Measurements from ENCODE around the gene ETNK1.
A peak's percentile ranks its signal among the peaks of the same experiment; 100 is the strongest.
"Not testable (repeated sequence)": the region's sequence is repeated elsewhere in the genome, so short reads cannot be mapped to it uniquely, and the experiment has no call there.

ETNK1 gene, protein sequence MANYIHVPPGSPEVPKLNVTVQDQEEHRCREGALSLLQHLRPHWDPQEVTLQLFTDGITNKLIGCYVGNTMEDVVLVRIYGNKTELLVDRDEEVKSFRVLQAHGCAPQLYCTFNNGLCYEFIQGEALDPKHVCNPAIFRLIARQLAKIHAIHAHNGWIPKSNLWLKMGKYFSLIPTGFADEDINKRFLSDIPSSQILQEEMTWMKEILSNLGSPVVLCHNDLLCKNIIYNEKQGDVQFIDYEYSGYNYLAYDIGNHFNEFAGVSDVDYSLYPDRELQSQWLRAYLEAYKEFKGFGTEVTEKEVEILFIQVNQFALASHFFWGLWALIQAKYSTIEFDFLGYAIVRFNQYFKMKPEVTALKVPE

DNA sequence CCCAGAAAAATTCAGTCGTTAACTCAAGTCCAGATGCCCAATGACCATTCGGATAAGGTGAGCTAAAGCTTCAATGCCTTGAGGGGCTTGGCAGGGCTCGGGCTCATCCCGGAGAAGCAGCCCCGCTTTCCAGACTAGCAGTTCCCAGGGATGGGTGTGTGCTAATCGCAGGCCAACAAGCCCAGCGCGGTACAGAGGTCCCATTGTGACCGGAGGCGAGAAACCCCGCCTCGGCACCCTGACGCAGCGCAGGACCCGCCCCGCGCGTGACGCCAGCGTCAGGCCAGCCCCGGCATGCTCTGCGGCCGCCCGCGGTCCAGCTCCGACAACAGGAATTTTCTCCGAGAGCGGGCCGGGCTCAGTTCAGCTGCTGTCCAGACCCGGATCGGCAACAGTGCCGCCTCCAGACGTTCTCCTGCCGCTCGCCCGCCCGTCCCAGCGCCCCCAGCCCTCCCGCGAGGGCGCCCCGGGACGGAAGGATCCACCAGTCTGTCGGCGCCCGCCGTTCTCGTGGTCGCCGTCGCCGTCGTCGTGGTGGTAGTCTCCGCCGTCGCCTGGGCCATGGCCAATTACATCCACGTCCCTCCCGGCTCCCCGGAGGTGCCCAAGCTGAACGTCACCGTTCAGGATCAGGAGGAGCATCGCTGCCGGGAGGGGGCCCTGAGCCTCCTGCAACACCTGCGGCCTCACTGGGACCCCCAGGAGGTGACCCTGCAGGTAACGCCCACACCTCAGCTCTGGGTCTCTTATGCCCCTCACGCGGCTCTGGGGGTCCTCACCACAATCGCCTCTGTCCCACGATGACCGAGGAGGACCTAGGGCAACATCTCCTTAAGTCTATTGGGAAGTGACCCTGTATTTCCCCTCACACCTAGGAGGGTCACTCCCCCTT is at the start of gene ETNK1:
ETNK1 (plus strand) TSS at position 302 of the 892 bp plus-strand sequence; CDS start at position 562, 260 bp downstream.
- DNase-seq (ENCODE audit: low spot score), result peak; percentile 88

DNA sequence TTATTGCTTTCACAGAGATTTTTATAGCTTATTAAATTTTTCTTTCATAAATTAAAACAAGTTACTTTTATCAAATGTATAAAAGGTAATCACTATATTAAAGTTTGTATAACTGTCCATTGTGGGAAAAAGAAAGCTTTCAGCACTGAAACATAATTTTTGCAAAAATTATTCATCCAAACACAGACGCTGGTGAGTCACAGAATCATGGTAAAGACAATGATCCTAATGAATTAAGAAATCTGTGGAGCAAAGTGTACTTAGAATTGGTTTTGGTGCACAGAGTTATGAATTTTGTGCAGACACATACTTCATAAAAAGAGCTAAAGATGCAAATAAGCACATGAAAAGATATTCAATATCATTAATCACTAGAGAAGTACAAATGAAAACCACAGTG is 48.9 kb upstream of the ETNK1 start:
- no peak for DNase-seq (ENCODE audit: low spot score)

DNA sequence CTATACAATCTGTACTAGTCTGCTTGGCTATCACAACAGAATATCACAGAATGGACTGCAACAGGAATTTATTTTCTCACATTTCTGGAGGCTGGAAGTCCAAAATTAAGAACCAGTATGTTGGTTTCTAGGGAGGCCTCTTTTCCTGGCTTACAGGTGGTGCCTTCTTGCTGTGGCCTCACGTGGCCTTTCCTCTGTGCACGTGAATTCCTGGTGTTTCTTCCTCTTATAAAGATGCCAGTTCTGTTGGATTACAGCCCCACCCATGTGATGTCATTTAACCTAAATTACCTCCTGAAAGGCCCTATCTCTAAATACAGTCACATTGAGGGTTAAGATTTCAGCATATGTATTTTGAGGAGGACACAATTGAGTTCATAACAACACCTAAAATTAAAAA is 48.5 kb upstream of the ETNK1 start:
- DNase-seq (ENCODE audit: low spot score), result no peak

DNA sequence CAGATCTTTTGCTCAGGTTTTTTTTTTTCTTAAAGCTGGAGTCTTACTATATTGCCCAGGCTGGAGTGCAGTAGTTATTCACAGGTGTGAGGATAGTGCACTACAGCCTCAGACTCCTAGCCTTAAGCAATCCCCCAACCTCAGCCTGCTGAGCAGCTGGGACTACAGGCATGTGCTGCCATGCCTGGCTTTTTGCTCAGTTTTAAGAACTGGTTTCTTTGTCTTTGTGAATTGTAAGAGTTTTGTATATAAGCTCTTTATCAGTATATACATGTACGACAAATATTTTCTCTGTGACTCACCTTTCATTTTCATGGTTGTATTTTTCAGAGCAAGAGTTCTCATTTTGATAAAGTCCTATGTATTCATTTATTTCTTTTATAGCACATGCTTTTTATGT is 47.3 kb upstream of the ETNK1 start:
- DNase-seq (ENCODE audit: low spot score), result no peak

DNA sequence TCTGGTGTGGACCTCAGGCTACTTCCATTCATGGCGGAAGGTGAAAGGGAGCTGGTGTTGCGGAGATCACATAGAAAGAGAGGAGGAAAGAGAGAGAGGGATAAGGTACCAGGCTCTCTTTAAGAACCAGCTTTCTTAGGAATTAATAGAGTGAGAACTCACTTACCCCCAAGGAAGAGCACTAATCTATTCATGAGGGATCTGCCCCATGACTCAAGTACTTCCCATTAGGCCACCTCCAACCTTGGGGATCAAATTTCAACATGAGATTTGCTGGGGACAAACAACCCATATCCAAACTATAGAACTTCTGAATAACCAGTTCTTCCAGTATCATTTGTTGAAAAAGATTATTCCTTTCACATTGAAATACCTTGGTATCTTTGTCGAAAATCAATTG is 46.6 kb upstream of the ETNK1 start:
- no peak for DNase-seq (ENCODE audit: low spot score)

DNA sequence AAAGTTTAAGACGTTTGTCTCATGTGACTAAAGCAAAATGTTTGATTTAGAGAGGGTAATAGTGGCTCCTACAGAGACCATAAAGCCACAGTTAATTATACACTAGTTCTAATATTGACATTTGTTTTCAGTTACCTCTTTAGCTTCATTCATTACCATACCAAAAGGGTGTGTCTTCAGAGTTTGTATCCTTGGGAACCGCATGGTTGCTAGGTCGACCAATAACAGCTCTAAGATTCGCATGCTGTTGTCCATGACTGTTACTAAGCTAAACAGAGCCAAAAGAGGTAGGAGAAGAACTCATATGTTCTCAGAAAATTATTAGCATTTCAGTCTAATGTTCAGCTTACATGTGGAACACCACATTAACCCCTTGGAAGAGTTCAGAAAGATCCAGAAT is 36.2 kb upstream of the ETNK1 start:
- no peak for DNase-seq (ENCODE audit: low spot score)

DNA sequence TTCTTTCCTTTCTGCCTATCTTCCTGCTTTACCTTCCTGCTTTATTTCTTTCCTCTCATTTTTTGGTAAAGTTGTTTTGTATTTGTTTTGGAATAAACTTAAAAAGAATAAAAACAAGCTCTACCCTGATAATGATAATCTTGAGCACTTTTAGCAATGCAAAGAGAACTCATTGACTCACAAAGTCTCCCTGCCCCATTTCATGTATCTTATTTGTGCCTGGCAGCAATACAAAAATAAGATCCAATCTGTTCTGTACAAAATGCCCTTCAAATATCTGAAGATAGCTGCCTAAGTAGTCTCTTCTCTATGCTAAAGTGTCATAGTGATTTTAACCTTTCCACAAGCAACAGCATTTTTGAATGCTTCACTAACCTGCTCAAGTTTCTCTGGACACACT is 31.1 kb upstream of the ETNK1 start:
- no peak for DNase-seq (ENCODE audit: low spot score)

DNA sequence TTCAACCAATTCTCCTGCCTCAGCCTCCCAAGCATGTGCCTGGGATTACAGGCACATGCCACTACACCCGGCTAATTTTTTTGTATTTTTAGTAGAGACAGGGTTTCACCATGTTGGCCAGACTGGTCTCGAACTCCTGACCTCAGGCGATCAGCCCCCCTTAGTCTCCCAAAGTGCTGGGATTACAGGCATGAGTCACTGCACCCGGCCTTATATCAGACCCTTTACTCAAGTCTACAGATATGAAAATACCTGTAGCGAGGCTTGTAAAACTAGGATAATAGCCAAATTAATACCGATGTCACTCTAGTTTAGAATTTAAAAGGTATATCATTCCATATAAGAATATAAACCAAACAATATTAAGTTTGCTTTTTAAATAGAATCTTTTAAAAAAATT is 27.4 kb upstream of the ETNK1 start:
- not testable (repeated sequence) for DNase-seq (ENCODE audit: low spot score)

DNA sequence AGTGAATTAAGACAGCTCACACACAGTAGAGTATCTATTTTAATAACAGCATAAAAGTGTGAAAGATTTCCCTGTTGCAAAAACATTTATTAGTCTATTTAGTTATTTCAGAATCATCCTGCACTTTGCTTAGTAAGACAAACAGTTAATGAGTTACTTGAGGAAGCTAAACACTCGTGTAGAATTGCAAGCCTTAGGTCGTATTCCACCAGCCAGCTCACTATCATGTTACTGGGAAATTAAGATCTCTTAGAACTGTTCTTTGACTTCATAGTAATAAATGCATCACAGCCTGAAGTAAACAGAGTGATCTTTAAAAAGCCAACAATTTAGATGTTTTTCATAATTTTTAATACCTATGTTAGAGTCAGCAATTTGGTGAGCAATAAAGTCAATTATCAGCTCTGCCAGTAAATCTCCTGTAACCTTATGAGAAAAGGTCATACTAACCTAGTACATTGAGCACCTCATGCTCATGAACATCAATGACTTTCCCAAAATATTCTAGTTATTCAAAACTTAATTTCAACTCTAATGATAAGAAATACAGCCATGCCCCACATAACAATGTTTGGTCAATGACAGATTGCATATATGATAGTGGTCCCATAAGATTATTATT is 26.7 kb upstream of the ETNK1 start:
- DNase-seq (ENCODE audit: low spot score), result no peak

DNA sequence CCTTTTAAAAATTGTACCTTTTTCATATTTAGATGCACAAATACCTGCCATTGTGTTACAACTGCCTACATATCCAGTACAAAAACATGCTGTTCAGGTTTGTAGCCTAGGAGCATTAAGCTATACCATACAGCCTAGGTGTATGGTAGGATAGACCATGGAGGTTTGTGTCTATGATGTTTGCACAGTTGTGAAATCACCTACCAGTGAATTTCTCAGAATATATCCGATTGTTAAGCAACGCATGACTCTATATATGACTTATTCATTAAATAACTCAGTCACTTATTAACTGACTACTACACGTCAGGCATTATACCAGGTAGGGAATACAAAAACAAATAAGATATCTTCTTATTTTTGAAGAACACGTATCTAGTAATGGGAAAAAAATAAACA is 26.2 kb upstream of the ETNK1 start:
- no peak for DNase-seq (ENCODE audit: low spot score)

DNA sequence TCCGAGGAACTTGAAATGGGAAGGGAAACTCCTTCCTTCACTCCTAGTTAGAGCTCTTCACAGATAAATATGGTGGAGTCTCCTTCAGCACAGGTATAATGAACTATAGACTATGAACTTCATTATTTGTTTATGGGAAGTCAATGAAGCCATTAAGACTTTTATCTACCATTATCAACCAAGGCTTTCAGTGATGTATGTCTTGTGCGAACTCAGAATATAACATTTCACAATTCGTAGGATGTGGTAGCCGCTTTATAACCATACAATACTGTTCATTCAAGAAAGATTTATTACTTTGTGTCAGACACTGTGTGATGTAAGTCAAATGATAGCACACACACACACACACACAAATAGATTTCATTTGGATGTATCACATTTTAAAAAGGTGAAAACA is 24.8 kb upstream of the ETNK1 start:
- DNase-seq (ENCODE audit: low spot score), result no peak

DNA sequence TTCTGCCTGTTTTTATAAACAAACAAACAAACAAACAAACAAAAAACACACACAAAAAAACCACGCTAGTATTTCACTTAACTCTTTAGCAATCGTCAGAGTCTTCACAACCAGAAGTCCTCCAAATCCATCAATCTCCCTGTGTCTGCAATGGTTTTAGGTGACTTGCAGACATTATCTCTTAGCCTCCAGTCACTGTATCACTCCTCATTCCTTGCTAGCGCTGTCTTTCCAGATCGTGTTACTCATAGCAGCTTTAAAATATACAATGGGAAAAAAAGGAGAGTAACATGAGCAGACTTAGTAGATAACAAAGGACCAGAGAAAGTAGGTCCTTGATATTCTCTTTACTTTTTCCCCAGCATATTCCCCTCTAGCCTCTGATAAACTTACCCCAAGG is 15.5 kb upstream of the ETNK1 start:
- no peak for DNase-seq (ENCODE audit: low spot score)

DNA sequence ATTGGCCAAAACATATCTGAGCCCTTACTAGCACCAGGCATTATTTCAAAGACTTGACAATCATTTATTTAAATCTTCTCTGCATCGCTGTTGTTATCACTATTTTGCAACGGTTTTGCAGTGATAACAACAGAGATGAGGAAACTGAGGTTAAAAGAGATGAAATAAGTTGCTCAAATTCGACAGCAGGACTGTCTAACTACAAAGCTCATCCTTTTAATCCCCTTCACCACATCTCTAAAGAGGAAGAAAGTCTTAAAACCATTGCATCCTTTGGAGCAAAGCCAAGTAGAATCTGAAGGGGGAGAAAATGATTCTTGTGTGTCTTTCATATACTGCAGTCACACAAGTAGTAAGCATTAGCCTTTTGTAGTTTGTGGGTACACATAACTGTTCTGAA is 14.8 kb upstream of the ETNK1 start:
- DNase-seq (ENCODE audit: low spot score), result no peak

DNA sequence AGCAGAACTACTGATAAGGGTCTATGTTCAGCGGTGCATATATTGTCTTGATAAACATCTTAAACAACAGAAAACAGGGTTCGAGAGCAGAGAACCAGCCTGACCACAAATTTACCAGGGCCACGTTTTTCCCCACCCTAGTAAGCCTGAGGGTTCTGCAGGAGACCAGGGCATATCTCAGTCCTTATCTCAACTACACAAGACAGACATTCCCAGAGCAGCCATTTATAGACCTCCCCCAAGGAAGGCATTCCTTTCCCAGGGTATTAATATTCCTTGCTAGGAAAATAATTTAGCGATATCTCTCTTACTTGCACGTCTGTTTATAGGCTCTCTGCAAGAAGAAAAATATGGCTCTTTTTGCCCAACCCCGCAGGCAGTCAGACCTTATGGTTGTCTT is 12.1 kb upstream of the ETNK1 start:
- not testable (repeated sequence) for DNase-seq (ENCODE audit: low spot score)

DNA sequence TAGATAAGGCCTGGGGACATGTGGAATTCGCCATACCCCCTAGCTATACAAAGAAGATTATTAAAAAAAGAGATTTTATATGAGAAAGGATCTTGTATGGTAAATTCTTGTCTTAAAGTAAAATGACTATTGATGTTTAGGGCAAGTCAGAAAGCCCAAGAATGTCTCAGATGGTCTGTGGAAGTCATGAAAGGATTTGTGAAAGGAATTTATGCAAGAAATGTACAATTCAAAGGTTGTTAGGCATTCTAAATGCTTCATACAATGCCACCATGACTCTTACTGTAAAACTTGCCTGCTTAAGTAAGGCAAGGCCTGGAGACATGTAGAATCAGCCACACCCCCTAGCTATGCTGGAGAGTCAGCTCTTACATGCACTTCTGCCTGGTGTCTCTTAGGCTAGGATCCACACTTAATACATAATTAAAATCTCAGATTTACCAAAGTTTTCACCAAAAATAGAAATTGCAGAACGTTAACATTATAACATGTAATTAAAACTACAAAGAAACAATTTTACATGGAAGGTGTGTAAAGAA is 8.9 kb upstream of the ETNK1 start:
- DNase-seq (ENCODE audit: low spot score), result no peak

DNA sequence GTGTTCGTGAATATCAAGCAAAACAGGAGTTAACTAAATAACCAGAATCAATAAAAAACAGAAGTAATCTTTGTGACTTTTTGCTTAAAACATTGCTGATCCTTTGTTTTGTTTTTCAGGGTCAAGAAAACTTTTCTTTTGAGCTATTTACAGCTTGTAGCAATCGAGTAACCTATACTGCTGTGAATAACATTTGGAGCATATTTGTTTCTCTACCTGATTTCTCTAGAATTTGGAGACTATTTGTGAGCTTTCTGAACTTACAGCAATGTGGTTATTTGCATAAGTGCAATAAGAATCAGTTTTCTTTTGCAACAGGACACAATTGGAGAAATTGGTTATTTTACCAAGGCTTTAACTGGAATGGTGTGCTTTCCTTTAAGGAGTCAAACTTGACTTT is 7.3 kb upstream of the ETNK1 start:
- DNase-seq (ENCODE audit: low spot score), result no peak

DNA sequence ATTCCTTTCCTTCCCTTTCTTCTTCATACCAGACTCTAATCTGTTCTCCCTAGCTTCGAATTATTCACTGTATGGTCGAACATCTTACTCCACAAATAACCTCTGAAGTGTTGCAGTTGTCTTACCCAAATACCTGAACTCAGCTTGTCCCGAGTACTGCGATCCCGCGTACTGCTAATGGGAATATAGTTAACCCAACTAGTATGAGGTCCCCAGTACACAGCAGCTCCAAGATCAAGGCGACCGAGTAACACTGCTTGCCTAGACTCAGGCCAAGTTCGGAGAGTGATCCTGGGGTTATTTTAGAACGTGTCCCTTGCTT is 462 bp upstream of the ETNK1 start:
- no peak for DNase-seq (ENCODE audit: low spot score)

DNA sequence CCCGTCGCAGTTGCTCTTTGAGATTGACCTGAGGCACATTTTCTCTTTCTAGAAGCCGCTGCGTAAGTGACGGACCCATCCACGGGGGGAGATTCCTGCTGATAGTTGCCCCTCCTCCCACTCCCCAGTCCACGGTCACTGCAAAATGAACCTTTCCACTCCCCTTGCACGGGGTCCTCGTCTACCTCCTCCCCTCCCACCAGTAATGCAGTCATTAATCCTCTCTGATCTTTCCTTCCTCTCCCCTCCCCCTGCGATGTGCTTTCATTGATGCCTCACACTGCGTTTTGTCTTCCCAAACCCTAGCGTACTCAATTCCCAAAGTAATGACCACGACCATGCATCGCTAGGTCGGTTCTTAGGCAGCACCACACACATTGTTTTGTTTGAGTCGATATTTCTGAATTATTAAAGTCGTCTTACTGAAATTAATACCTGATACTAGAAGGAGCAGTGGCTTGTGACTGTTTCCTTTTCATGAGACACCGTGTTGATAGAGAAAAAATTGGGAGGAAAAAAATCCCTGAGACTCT is 857 bp downstream of the ETNK1 start:
- DNase-seq (ENCODE audit: low spot score), result peak; percentile 30

DNA sequence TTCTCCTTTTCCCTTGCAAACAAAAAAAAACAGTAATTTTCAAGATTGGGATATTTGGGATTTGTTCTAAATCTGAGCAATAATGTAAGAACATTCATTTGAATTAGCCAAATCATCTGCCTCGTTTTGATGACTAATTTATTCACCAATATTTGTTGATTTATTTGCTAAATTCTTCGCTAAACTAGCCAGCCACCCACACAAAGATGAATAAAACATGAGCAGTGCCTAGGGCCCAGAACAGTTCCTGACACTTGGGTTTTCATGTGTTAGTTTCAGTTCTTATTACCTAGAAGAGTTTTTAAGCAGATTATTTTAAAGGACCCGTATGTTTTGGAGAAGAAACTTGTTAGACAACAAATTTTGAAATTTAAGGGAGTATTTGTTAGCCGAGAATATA is 1.4 kb downstream of the ETNK1 start:
- peak; percentile 24 for DNase-seq (ENCODE audit: low spot score)

DNA sequence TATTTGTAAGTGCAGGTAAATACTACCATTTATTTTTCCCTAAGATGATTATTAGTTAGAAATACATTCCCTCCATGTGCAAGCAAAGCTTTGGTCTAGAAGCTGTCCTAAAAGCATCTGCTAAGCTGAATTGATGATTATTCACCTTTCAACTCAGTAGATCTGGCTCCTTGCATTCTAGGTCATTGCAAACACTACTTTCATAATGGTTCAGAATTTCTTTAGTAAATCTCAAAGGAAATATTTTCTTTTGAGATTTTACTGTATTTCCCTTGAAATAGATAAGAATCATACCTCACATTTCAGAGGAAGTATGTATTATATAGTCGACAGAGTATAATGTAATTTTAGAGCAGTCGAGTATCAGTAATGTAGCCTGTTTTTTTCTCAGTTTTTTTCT is 2.4 kb downstream of the ETNK1 start:
- DNase-seq (ENCODE audit: low spot score), result no peak

DNA sequence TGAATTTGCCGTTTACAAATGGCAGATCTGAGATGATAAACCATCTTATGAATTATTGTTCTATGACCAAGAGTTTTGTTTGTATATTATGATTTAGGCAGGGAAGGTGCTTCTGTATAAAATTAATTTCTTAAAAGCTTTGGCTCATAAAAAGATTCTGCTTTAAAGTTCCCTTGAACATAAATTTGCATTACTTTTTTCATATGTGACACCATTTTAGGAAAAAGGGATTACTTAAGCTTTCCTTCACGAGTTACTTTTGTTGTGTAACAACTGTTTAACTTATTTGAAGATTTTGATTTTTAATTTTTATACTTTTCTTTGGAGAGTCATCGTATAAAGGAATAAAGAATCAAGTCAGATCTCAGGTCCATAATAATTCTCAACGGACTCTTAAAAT is 3.3 kb downstream of the ETNK1 start:
- no peak for DNase-seq (ENCODE audit: low spot score)

DNA sequence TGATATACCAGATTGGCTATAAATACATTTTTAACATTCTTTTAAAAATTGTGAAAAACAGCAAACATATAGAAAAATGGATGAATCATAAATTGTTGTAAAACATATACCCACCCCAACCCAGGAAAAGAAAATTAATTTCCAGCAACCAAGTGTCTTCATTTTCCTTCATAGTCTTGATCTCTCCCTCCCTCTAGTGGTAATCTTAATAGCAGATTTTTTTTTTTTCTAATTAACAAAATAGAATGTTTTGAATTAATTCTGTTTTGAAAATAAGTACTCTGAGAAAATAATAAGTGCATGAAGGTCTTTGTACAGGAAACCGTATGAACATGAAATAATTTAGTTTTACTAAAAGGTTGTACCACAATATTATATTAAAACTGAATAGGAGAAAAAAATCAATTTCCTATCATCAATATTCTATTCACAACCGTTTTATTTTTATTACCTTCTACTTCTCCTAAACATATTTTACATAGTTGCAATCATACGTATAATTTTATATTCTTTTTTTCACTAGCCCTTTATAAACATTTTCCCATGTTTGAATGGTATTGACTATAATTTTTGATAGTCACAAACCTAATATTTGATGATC is 7.0 kb downstream of the ETNK1 start:
- peak; percentile 62 for DNase-seq (ENCODE audit: low spot score)

Measured in hematopoietic multipotent progenitor cell treated with erythropoietin and hydrocortisone succinate and interleukin-3 and kit ligand, for 15 days (in vitro differentiated cells).